NK-92 (cell line): ENCODE results near the gene FER.
"Not testable (repeated sequence)": the region's sequence is repeated elsewhere in the genome, so short reads cannot be mapped to it uniquely, and the experiment has no call there.

Source experiments
- DNase-seq: peaks from one replicate; lab custom pipeline; 2025; ENCODE audit not compliant: unreplicated experiment; lab: John Stamatoyannopoulos, UW

The FER gene

GRCh38 chr5:109029847-109030246 lies 282.1 kb downstream of the FER start:
- DNase-seq = no peak

- no peak for DNase-seq
Observed at GRCh38 chr5:109030360-109031143, 282.9 kb downstream of the FER start.

- no peak for DNase-seq
Observed at GRCh38 chr5:109034306-109034705, 286.6 kb downstream of the FER start.

GRCh38 chr5:109035436-109035835 lies 287.7 kb downstream of the FER start:
- no peak for DNase-seq

GRCh38 chr5:109038209-109038840 lies 290.6 kb downstream of the FER start:
- no peak for DNase-seq

GRCh38 chr5:109041317-109041716 lies 293.6 kb downstream of the FER start:
- no peak for DNase-seq

- no peak for DNase-seq
Observed at GRCh38 chr5:109045710-109046109, 298.0 kb downstream of the FER start.

GRCh38 chr5:109049565-109049964 lies 301.9 kb downstream of the FER start:
- no peak for DNase-seq

- not testable (repeated sequence) for DNase-seq
Observed at GRCh38 chr5:109050321-109050720, 302.6 kb downstream of the FER start.

- not testable (repeated sequence) for DNase-seq
Observed at GRCh38 chr5:109052216-109052615, 304.5 kb downstream of the FER start.

GRCh38 chr5:109053995-109054417 lies 306.3 kb downstream of the FER start:
- no peak for DNase-seq

GRCh38 chr5:109060378-109061025 lies 312.8 kb downstream of the FER start:
- DNase-seq = no peak

GRCh38 chr5:109062664-109063063 lies 315.0 kb downstream of the FER start:
- no peak for DNase-seq

- DNase-seq = no peak
Observed at GRCh38 chr5:109063223-109063622, 315.5 kb downstream of the FER start.

GRCh38 chr5:109076741-109077140 lies 329.0 kb downstream of the FER start:
- no peak for DNase-seq

- DNase-seq = no peak
Observed at GRCh38 chr5:109078448-109078847, 330.8 kb downstream of the FER start.

- no peak for DNase-seq
Observed at GRCh38 chr5:109080481-109080880, 332.8 kb downstream of the FER start.

- no peak for DNase-seq
Observed at GRCh38 chr5:109080896-109081295, 333.2 kb downstream of the FER start.

- no peak for DNase-seq
Observed at GRCh38 chr5:109083937-109084336, 336.2 kb downstream of the FER start.

GRCh38 chr5:109089191-109089590 lies 341.5 kb downstream of the FER start:
- no peak for DNase-seq

GRCh38 chr5:109099081-109099480 lies 351.4 kb downstream of the FER start:
- DNase-seq = no peak

- no peak for DNase-seq
Observed at GRCh38 chr5:109100971-109101370, 353.3 kb downstream of the FER start.
